WTC11 (cell line): Measurements from ENCODE around the gene CXXC1. TPM values are rescaled to one million over a fixed set of nuclear protein-coding genes. Genes with fewer than 3 reads are reported as not detected.

Source experiments
- ATAC-seq: fragments of 200-7000 bp; cut with Tn5 transposase; 2 replicates; pipeline ENCODE4 v1.10.0; 2021; ENCODE audit warnings: mild to moderate bottlenecking, moderate library complexity
- CTCF ChIA-PET: fragments of 300-600 bp; sonication (Branson Sonifier 250); formaldehyde crosslinking; loops from one replicate; lab custom pipeline; 2021; ENCODE audit warnings: antibody characterized with exemption; lab: Charles Lee
- POLR2A ChIA-PET: fragments of 350-600 bp; sonication (Branson Sonifier 250); formaldehyde crosslinking; loops from one replicate; lab custom pipeline; 2021; ENCODE audit warnings: antibody characterized with exemption; lab: Charles Lee
- DNase-seq: peaks from one replicate; pipeline ENCODE4 v3.0.0; 2021; ENCODE audit warnings: low spot score
- H3K27ac Mint-ChIP-seq: 2 replicates; pipeline ENCODE4 v1.8.0; 2021; ENCODE audit warnings: mixed read lengths
- H3K27me3 Mint-ChIP-seq: 2 replicates; pipeline ENCODE4 v1.8.0; 2021; ENCODE audit warnings: low read depth, mild to moderate bottlenecking, moderate library complexity, mixed read lengths
- H3K36me3 Mint-ChIP-seq: 2 replicates; pipeline ENCODE4 v1.8.0; 2021; ENCODE audit warnings: mixed read lengths
- H3K4me1 Mint-ChIP-seq: 2 replicates; pipeline ENCODE4 v1.8.0; 2022; ENCODE audit warnings: mixed read lengths
- H3K4me3 Mint-ChIP-seq: 2 replicates; pipeline ENCODE4 v1.8.0; 2021; ENCODE audit warnings: mild to moderate bottlenecking, moderate library complexity, mixed read lengths
- H3K9me3 Mint-ChIP-seq: 2 replicates; pipeline ENCODE4 v1.8.0; 2021; ENCODE audit warnings: mixed read lengths
- ATF1 ChIP-seq: sonication (generic); formaldehyde crosslinking; IDR thresholded peaks from 2 replicates; pipeline ENCODE4 v1.8.1; 2023; ENCODE audit warnings: mild to moderate bottlenecking, moderate library complexity, missing genetic modification reagents
- CBFB ChIP-seq: sonication (generic); formaldehyde crosslinking; IDR thresholded peaks from 2 replicates; pipeline ENCODE4 v1.8.1; 2022; ENCODE audit warnings: mild to moderate bottlenecking, low read depth, missing genetic modification reagents
- ESRRA ChIP-seq: sonication (generic); formaldehyde crosslinking; IDR thresholded peaks from 2 replicates; pipeline ENCODE4 v1.8.1; 2022; ENCODE audit warnings: mild to moderate bottlenecking, missing genetic modification reagents, borderline replicate concordance
- GRHL2 ChIP-seq: fragments of 250-450 bp; sonication (Bioruptor Pico); IDR thresholded peaks from 2 replicates; pipeline ENCODE4 v1.8.0; 2022; ENCODE audit warnings: mild to moderate bottlenecking, moderate library complexity; ENCODE audit not compliant: insufficient replicate concordance, severe bottlenecking
- JAZF1 ChIP-seq: fragments of 250-450 bp; sonication (Bioruptor Pico); IDR thresholded peaks from 2 replicates; pipeline ENCODE4 v1.9.0; 2021; ENCODE audit warnings: moderate library complexity, mild to moderate bottlenecking, inconsistent platforms
- NFE2L1 ChIP-seq: sonication (generic); formaldehyde crosslinking; IDR thresholded peaks from 2 replicates; pipeline ENCODE4 v1.8.1; 2023; ENCODE audit warnings: missing genetic modification reagents
- NR1H2 ChIP-seq: sonication (generic); formaldehyde crosslinking; IDR thresholded peaks from 2 replicates; pipeline ENCODE4 v1.9.0; 2021; ENCODE audit warnings: mild to moderate bottlenecking, moderate library complexity, missing genetic modification reagents
- NR2C2 ChIP-seq: sonication (generic); formaldehyde crosslinking; IDR thresholded peaks from 2 replicates; pipeline ENCODE4 v1.8.0; 2022; ENCODE audit warnings: mild to moderate bottlenecking, missing genetic modification reagents
- NR3C1 ChIP-seq: sonication (generic); formaldehyde crosslinking; conservative IDR thresholded peaks from 2 replicates; pipeline ENCODE4 v1.8.1; 2023; ENCODE audit warnings: low read depth, mild to moderate bottlenecking, missing genetic modification reagents
- OVOL2 ChIP-seq: fragments of 250-450 bp; sonication (Bioruptor Pico); IDR thresholded peaks from 2 replicates; pipeline ENCODE4 v1.9.0; 2021; ENCODE audit warnings: mild to moderate bottlenecking, borderline replicate concordance
- SMAD3 ChIP-seq: sonication (generic); formaldehyde crosslinking; IDR thresholded peaks from 2 replicates; pipeline ENCODE4 v1.8.0; 2022; ENCODE audit warnings: missing genetic modification reagents, mild to moderate bottlenecking, borderline replicate concordance
- TP53 ChIP-seq: sonication (generic); formaldehyde crosslinking; IDR thresholded peaks from 2 replicates; pipeline ENCODE4 v1.8.1; 2023; ENCODE audit warnings: mild to moderate bottlenecking, missing genetic modification reagents
- ZBTB21 ChIP-seq: sonication (generic); formaldehyde crosslinking; IDR thresholded peaks from 2 replicates; pipeline ENCODE4 v1.8.1; 2023; ENCODE audit warnings: mild to moderate bottlenecking, missing genetic modification reagents, borderline replicate concordance
- ZNF121 ChIP-seq: sonication (generic); formaldehyde crosslinking; IDR thresholded peaks from 2 replicates; pipeline ENCODE4 v1.8.0; 2023; ENCODE audit warnings: missing genetic modification reagents
- ZNF138 ChIP-seq: sonication (generic); formaldehyde crosslinking; conservative IDR thresholded peaks from 2 replicates; pipeline ENCODE4 v1.8.1; 2022; ENCODE audit warnings: mild to moderate bottlenecking, moderate library complexity, missing genetic modification reagents
- total RNA-seq: library from RNA; stranded (reverse); gene quantifications from 3 replicates; pipeline ENCODE4 v1.2.3, GENCODE V29; 2021
- TF ChIP-seq, protein P1 (sequence below): sonication (generic); formaldehyde crosslinking; IDR thresholded peaks from 2 replicates; pipeline ENCODE4 v1.8.0; 2022; ENCODE audit warnings: missing genetic modification reagents
- TF ChIP-seq, protein P2 (sequence below): sonication (generic); formaldehyde crosslinking; IDR thresholded peaks from 2 replicates; pipeline ENCODE4 v1.8.1; 2023; ENCODE audit warnings: mild to moderate bottlenecking, missing genetic modification reagents, moderate library complexity
- TF ChIP-seq, protein P3 (sequence below): sonication (generic); formaldehyde crosslinking; IDR thresholded peaks from 2 replicates; pipeline ENCODE4 v1.8.1; 2022; ENCODE audit warnings: mild to moderate bottlenecking, missing genetic modification reagents, moderate library complexity, borderline replicate concordance
- TF ChIP-seq, protein P4 (sequence below): sonication (generic); formaldehyde crosslinking; IDR thresholded peaks from 2 replicates; pipeline ENCODE4 v1.8.0; 2022; ENCODE audit warnings: mild to moderate bottlenecking, missing genetic modification reagents
- TF ChIP-seq, protein P5 (sequence below): sonication (generic); formaldehyde crosslinking; IDR thresholded peaks from 2 replicates; pipeline ENCODE4 v1.8.1; 2022; ENCODE audit warnings: low read depth, mild to moderate bottlenecking, moderate library complexity, missing genetic modification reagents, borderline replicate concordance
- TF ChIP-seq, protein P6 (sequence below): sonication (generic); formaldehyde crosslinking; IDR thresholded peaks from 2 replicates; pipeline ENCODE4 v1.8.1; 2023; ENCODE audit warnings: mild to moderate bottlenecking, moderate library complexity, missing genetic modification reagents
- TF ChIP-seq, protein P7 (sequence below): sonication (generic); formaldehyde crosslinking; IDR thresholded peaks from 2 replicates; pipeline ENCODE4 v1.8.0; 2022; ENCODE audit warnings: mild to moderate bottlenecking, missing genetic modification reagents

Gene CXXC1
- total RNA-seq, 1 experiment from 2014 or later, result 94.5 TPM

DNA sequence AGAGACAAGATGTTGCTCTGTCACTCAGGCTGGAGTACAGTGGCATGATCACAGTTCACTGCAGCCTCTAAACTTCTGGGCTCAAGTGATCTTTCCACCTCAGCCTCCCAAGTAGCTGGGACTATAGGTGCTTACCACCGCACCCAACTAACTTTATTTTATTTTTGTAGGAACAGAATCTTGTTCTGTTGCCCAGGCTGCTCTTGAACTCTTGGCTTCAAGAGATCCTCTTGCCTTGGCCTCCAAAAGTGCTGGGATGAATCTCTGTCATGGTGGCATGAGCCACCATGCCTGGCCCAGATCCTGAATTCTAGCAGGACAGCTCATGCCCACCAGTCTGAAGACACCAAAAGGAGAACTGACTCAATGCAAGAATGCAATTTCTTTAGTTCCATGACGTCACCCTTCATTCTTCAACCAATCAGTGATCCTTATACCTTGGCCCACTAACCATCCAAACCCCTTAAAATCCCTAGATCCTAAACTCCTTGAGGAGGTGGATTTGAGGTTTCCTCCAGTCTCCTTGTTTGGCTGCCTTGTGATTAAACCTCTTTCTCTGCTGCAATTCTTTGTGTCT, 25.6 kb upstream of the CXXC1 start:
- peaks cover 50% of the 10 kb centered on the region for H3K27me3 Mint-ChIP-seq
- TF ChIP-seq OVOL2 (CRISPR knock-in tag) (no peak), SMAD3 (CRISPR knock-in tag) (no peak), ZNF138 (CRISPR knock-in tag) (no peak), ZNF121 (CRISPR knock-in tag) (no peak), CBFB (no peak), ZBTB21 (CRISPR knock-in tag) (no peak), JAZF1 (CRISPR knock-in tag) (no peak), NFE2L1 (CRISPR knock-in tag) (no peak), NR2C2 (no peak), NR3C1 (no peak)
- TF ChIP-seq, protein P1, sequence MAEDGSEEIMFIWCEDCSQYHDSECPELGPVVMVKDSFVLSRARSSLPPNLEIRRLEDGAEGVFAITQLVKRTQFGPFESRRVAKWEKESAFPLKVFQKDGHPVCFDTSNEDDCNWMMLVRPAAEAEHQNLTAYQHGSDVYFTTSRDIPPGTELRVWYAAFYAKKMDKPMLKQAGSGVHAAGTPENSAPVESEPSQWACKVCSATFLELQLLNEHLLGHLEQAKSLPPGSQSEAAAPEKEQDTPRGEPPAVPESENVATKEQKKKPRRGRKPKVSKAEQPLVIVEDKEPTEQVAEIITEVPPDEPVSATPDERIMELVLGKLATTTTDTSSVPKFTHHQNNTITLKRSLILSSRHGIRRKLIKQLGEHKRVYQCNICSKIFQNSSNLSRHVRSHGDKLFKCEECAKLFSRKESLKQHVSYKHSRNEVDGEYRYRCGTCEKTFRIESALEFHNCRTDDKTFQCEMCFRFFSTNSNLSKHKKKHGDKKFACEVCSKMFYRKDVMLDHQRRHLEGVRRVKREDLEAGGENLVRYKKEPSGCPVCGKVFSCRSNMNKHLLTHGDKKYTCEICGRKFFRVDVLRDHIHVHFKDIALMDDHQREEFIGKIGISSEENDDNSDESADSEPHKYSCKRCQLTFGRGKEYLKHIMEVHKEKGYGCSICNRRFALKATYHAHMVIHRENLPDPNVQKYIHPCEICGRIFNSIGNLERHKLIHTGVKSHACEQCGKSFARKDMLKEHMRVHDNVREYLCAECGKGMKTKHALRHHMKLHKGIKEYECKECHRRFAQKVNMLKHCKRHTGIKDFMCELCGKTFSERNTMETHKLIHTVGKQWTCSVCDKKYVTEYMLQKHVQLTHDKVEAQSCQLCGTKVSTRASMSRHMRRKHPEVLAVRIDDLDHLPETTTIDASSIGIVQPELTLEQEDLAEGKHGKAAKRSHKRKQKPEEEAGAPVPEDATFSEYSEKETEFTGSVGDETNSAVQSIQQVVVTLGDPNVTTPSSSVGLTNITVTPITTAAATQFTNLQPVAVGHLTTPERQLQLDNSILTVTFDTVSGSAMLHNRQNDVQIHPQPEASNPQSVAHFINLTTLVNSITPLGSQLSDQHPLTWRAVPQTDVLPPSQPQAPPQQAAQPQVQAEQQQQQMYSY (CRISPR knock-in tag), result no peak
- TF ChIP-seq, protein P2, sequence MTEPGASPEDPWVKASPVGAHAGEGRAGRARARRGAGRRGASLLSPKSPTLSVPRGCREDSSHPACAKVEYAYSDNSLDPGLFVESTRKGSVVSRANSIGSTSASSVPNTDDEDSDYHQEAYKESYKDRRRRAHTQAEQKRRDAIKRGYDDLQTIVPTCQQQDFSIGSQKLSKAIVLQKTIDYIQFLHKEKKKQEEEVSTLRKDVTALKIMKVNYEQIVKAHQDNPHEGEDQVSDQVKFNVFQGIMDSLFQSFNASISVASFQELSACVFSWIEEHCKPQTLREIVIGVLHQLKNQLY (CRISPR knock-in tag), result no peak
- TF ChIP-seq, protein P3, sequence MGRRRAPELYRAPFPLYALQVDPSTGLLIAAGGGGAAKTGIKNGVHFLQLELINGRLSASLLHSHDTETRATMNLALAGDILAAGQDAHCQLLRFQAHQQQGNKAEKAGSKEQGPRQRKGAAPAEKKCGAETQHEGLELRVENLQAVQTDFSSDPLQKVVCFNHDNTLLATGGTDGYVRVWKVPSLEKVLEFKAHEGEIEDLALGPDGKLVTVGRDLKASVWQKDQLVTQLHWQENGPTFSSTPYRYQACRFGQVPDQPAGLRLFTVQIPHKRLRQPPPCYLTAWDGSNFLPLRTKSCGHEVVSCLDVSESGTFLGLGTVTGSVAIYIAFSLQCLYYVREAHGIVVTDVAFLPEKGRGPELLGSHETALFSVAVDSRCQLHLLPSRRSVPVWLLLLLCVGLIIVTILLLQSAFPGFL, result no peak
- TF ChIP-seq, protein P4, sequence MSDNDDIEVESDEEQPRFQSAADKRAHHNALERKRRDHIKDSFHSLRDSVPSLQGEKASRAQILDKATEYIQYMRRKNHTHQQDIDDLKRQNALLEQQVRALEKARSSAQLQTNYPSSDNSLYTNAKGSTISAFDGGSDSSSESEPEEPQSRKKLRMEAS, result no peak
- ChIA-PET POLR2A (no interaction called here), CTCF (no interaction called here)
- H3K36me3 Mint-ChIP-seq, result no peaks in the 10 kb centered on the region
- ATAC-seq (no peak), DNase-seq (no peak)
- no peak overlapping the region for H3K4me3 Mint-ChIP-seq
- no peaks in the 10 kb centered on the region for H3K4me1 Mint-ChIP-seq
- H3K27ac Mint-ChIP-seq, result no peak overlapping the region
- H3K9me3 Mint-ChIP-seq, result no peaks in the 10 kb centered on the region

DNA sequence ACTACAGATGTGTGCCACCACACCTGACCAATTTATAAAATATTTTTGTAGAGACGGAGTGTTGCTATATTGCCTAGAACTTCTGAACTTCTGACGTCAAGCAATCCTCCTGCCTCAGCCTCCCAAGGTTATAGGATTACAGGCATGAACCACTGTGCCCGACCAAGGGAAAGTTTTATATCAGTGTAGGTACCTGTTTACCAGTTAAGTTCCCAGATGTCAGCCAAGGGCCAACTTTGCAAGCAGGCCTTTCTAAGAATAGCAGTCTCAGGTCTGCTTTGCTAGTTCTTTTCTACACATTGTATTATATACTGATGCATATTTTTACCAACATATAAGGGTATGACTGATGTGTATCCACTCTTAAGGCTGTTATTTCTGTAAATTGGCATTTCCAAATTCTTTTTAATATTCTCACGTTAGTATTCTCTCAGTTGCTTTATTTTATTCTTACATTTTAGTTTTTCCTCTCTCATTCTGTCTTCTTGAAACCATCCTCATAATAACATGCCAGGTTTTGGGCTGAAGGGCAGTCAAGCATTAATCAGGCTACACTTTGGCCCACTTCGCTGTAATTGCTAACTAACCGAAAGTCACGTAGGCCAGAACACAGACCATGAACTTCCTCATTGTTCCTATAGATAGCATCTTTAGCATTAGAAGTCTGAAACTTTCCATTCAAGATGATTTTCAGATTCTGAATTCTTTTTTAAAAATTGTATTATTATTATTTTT, 25.0 kb upstream of the CXXC1 start:
- peaks cover 56% of the 10 kb centered on the region for H3K27me3 Mint-ChIP-seq
- POLR2A ChIA-PET, result no interaction called here

DNA sequence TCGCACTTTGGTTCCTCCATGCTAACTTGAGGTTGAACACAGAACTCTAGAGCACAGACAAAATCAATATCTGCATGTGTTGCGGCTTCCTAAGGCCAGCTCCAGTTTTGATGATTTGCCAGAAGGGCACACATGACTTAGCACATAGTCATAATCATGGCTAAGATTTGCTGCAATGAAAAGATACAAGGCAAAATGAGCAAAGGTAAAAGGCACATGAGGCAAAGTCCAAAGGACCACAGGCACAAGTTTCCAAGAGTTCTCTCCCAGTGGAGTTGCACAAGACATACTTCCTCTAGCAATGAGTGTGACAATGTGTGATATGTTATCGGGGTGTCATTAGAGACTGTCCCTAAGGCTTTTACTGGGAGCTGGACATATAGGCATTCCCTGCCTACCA, 24.2 kb upstream of the CXXC1 start:
- Mint-ChIP-seq H3K4me1 (peaks cover 3% of the 10 kb centered on the region; the same call in 1 of the 2 replicates), H3K27me3 (peaks cover 60% of the 10 kb centered on the region), H3K4me3 (no peak overlapping the region), H3K27ac (no peak overlapping the region), H3K36me3 (no peaks in the 10 kb centered on the region), H3K9me3 (no peaks in the 10 kb centered on the region)
- POLR2A ChIA-PET, result no interaction called here
- CTCF ChIA-PET, result no interaction called here
- no peak for ATAC-seq
- DNase-seq, result no peak
- no peak for TF ChIP-seq ESRRA (CRISPR knock-in tag)
- TF ChIP-seq, protein P5, sequence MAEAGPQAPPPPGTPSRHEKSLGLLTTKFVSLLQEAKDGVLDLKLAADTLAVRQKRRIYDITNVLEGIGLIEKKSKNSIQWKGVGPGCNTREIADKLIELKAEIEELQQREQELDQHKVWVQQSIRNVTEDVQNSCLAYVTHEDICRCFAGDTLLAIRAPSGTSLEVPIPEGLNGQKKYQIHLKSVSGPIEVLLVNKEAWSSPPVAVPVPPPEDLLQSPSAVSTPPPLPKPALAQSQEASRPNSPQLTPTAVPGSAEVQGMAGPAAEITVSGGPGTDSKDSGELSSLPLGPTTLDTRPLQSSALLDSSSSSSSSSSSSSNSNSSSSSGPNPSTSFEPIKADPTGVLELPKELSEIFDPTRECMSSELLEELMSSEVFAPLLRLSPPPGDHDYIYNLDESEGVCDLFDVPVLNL (CRISPR knock-in tag), result no peak
- TF ChIP-seq GRHL2 (CRISPR knock-in tag), result no peak
- TF ChIP-seq NR2C2, result no peak
- TF ChIP-seq, protein P6, sequence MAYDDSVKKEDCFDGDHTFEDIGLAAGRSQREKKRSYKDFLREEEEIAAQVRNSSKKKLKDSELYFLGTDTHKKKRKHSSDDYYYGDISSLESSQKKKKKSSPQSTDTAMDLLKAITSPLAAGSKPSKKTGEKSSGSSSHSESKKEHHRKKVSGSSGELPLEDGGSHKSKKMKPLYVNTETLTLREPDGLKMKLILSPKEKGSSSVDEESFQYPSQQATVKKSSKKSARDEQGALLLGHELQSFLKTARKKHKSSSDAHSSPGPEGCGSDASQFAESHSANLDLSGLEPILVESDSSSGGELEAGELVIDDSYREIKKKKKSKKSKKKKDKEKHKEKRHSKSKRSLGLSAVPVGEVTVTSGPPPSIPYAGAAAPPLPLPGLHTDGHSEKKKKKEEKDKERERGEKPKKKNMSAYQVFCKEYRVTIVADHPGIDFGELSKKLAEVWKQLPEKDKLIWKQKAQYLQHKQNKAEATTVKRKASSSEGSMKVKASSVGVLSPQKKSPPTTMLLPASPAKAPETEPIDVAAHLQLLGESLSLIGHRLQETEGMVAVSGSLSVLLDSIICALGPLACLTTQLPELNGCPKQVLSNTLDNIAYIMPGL (CRISPR knock-in tag), result no peak
- no peak for TF ChIP-seq ATF1 (CRISPR knock-in tag)
- TF ChIP-seq, protein P7, sequence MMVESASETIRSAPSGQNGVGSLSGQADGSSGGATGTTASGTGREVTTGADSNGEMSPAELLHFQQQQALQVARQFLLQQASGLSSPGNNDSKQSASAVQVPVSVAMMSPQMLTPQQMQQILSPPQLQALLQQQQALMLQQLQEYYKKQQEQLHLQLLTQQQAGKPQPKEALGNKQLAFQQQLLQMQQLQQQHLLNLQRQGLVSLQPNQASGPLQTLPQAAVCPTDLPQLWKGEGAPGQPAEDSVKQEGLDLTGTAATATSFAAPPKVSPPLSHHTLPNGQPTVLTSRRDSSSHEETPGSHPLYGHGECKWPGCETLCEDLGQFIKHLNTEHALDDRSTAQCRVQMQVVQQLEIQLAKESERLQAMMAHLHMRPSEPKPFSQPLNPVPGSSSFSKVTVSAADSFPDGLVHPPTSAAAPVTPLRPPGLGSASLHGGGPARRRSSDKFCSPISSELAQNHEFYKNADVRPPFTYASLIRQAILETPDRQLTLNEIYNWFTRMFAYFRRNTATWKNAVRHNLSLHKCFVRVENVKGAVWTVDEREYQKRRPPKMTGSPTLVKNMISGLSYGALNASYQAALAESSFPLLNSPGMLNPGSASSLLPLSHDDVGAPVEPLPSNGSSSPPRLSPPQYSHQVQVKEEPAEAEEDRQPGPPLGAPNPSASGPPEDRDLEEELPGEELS (CRISPR knock-in tag), result no peak

More for the DNA sequence above, 25.0 kb upstream of the CXXC1 start:
- CTCF ChIA-PET, result no interaction called here
- no peaks in the 10 kb centered on the region for H3K9me3 Mint-ChIP-seq
- no peak overlapping the region for H3K27ac Mint-ChIP-seq
- H3K4me1 Mint-ChIP-seq, result peaks cover 3% of the 10 kb centered on the region; the same call in 1 of the 2 replicates
- ATAC-seq (no peak), DNase-seq (no peak)
- no peak overlapping the region for H3K4me3 Mint-ChIP-seq
- TF ChIP-seq NR1H2 (CRISPR knock-in tag) (no peak), ZNF138 (CRISPR knock-in tag) (no peak), TP53 (no peak)
- no peaks in the 10 kb centered on the region for H3K36me3 Mint-ChIP-seq
